ENCODE measurements around the gene SAXO1.
"Not testable (repeated sequence)": the region's sequence is repeated elsewhere in the genome, so short reads cannot be mapped to it uniquely, and the experiment has no call there.

Gene SAXO1

DNA sequence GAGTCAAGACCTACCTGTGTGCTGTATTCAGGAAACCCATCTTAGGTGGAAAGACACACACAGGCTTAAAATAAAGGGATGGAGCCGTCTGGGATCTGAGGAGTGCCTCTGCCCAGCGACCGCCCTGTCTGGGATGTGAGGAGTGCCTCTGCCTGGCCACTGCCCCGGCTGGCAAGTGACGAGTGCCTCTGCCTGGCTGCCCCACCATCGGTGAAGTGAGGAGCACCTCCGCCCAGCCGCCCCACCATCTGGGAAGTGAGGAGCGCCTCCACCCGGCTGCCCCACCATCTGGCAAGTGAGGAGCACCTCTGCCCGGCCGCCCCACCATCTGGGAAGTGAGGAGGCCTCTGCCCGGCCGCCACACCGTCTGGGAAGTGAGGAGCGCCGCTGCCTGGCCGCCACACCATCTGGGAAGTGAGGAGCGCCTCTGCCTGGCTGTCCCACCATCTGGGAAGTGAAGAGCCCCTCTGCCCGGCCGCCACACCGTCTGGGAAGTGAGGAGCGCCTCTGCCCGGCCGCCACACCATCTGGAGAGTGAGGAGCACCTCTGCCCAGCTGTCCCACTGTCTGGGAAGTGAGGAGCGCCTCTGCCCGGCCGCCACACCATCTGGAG is 33.7 kb downstream of the SAXO1 start:
- DNase-seq (ENCODE audit: low spot score) = no peak

DNA sequence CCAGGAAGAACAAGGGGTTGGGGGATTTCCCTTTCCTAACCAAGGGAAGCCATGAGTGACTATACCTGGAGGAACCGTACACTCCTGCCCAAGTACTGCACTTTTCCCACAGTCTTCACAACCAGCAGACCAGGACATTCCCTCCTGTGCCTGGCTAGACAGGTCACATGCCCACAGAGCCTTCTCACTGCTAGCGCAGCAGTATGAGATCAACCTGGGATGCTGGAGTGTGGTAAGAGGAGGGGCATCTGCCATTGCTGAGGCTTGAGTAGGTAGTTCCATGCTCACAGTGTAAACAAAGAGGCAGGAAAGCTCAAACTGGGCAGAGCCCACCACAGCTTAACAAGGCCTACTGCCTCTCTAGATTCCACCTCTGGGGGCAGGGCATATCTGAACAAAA is 35.9 kb downstream of the SAXO1 start:
- no peak for DNase-seq (ENCODE audit: low spot score)

DNA sequence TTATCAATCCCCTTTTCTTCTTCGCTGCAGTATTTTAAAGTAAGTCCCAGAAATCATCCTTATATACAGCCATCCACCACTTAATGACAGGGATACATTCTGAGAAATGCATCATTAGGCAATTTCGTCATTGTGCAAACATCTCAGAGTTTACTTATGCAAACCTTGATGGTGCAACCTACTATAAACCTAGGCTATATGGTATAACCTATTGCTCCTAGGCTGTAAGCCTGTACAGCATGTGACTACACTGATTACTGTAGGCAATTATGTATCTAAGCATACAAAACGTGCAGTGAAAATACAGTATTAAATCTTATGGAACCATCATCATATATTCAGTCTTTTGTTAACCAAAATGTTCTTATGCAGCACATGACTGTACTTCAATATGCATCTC is 36.8 kb downstream of the SAXO1 start:
- DNase-seq (ENCODE audit: low spot score) = no peak

DNA sequence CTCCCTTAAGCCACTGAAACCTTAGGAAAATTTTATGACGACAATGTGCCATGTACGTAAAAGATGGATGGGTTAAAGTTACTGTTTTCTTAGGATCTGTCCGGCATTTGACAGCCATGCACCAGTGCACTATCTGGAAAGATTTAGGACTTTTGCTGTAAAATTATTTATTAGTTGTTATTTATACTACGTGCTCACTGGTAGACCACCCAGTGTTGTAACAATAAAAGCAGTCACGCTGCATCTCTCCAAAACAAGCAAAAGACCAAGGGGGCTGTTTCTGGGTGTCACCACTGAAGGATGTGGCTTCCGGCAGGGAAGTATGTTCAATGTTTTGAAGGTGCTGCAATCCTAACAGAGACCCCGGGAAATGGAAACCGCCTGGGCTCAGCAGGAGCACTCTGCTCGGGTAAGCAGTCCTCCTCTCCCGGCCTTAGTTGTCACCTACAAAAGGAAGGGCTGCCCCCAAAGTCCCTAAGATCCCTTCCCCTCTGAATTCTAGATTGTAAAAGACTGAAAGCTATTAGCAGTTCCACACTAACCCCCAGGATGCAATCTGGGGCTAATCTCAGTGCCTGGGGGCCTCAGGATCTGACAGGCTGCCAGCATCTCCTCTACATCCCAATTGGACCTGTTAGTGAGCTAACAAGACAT is 38.6 kb downstream of the SAXO1 start:
- DNase-seq (ENCODE audit: low spot score) = no peak

DNA sequence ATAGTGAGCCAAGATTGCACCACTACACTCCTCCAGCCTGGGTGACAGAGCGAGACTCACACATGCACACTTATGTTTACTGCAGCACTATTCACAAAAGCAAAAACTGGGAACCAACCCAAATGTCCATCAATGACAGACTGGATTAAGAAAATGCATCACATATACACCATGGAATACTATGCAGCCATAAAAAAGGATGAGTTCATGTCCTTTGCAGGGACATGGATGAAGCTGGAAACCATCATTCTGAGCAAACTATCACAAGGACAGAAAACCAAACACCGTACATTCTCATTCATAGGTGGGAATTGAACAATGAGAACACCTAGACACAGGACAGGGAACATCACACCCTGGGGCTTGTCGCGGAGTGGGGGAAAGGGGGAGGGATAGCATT is 41.8 kb downstream of the SAXO1 start:
- DNase-seq (ENCODE audit: low spot score) = not testable (repeated sequence)

DNA sequence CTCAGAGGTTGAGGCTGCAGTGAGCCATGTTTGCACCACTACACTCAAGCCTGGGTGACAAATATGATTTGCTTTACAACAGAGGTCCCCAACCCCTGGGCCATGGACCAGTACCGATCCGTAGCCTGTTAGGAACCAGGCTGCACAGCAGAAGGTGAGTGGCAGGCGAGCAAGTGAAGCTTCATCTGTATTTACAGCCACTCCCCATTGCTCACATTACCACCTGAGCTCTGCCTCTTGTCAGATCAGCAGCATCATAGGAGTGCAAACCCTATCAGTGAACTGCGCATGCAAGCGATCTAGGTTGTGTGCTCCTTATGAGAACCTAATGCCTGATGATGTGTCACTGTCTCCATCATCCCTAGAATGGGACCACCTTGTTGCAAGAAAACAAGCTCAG is 42.5 kb downstream of the SAXO1 start:
- DNase-seq (ENCODE audit: low spot score) = no peak

DNA sequence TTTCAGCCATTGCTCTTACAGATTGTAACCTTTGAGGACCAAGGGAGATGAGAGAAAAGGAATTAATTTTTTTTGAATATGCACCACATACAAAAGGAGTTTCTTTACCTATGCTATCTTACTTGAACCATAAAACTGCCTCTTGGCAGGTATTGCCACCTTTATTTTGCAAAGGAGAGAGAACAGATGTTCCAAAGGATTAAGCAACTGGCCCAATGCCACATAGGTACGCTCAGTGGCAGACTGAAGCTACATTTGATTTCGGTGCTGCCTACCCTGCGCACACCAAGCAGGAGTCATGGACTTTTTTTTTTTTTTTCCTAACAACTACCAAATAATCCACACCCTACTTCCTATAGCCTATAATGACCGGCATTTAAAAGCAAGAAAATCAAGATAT is 43.1 kb downstream of the SAXO1 start:
- no peak for DNase-seq (ENCODE audit: low spot score)

DNA sequence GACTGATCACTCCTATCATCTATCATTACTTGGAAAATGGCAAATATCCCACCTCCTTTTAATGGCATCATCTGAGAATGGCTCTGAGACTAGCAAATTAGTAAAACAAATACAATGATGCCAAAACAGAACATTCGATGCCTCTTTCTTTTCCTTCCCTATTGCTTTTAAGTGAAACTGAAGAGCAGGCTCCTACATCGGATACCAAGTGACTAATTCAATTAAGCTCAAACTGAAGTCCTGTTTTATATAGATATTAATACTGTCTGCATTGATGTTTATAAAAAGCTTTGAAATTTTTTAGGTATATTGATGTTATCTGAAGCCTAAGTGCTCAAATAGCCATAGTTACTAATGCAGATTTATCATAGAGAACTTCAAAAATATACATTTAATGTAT is 43.9 kb downstream of the SAXO1 start:
- DNase-seq (ENCODE audit: low spot score) = no peak

DNA sequence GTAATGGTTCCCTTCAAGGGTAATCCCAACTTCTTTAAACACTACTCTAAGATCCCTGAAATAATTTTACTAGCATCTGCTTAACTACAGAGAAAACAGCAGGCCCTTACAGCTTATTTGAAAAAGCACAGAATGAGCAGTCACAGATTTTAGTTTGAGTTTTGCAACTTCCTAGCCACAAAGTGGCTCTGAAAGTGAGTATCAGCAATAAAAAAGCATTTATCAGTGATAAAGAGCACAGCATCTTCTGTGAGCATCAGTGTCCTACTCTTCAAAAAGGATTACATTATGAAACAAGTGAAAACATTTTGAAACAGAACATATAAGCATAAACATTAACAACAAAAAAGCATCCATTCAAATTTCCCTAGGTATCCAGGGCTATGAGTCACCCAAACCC is 45.0 kb downstream of the SAXO1 start:
- DNase-seq (ENCODE audit: low spot score) = no peak

DNA sequence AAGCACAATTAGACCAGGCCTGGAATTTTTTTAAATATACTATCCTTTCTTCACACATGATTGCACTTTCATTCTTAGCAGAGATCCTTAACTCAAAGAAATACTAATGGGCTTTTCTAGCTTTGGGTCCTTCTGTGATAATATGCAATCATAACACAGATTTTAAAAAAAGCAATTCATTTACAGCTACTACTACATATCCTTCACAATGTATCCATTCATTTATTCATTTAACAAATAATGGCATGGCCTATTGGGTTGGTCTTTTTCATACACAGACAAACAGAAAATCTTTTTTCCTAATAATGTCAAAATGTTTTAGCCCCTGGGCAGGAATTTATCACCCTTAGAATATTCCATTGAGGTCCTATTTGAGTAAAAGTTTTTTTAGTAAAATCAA is 47.0 kb downstream of the SAXO1 start:
- no peak for DNase-seq (ENCODE audit: low spot score)

DNA sequence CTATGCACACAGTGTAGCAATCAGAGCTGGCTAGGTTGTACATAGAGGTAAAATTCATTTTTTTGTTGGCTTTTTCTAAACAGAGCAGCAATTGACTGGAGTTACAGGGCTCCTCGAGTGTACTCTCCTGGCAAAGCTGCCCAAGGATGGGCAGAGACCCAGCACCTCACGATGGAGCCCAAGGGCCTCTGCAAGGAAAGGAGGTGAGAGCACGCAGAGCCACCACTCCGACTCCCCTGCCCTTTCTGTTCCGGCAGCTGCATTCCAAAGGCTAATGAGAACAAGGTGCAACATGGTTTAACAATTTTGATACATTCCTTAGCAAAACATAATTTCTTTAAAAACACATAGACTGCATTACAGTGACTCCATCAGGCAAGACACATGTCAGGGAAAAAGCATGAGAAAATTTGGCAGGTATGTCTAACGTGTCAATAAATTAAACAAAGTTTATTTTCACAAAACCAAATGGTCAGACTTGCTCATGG is 47.5 kb downstream of the SAXO1 start:
- DNase-seq (ENCODE audit: low spot score) = no peak

DNA sequence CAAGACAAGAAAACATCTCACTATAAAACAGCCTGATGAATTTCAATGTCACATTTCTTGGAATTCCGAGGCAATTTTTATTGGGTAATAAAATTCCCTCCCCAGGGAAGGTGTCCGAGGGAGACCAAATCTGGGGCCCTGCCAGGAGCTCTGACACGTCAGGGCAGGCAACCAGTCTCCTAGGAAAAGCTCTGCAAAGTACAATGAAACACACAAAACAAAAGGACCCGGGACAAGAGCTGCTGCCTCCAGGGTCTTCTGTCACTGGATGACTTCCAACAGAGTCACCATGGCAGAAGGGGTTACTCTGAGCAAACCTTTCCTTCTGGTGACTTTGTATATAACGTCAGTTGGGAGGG is 50.8 kb downstream of the SAXO1 start:
- no peak for DNase-seq (ENCODE audit: low spot score)

DNA sequence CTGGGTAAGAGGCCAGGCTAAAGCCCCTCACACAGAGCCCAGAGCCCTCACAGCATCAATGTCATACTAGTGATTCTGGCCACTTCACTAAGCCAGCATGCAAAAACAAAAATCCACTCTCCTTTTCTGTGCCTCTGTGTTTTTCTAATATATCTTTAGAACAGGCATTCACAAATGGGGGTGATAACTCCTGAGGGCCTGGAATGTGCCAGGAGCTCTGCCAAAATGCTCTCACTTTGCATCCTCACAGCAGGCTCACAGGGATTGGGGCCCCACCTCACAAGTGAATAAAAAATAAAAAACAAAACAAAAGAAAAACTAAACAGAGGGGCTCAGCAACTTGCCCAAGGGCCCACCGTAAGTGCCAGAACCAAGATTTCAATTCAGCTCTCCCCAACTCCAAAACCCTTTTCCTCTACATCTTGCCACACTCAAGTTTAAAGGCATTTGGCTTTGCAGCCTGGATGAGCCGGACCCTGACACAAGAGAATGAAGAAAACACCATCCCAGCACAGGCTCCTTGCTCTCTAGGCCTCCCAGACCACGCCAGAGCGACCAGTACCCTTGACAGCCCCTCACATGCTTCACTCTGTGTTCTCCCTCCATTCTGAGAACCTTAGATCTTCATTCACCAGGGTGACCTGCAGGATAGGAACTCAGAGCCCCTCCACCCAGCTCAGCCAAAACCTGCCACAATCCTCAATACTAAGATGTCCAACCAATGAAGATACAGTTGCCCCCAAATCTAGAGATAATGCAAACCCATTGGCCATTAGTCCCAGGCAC is 51.3 kb downstream of the SAXO1 start:
- DNase-seq (ENCODE audit: low spot score) = no peak

DNA sequence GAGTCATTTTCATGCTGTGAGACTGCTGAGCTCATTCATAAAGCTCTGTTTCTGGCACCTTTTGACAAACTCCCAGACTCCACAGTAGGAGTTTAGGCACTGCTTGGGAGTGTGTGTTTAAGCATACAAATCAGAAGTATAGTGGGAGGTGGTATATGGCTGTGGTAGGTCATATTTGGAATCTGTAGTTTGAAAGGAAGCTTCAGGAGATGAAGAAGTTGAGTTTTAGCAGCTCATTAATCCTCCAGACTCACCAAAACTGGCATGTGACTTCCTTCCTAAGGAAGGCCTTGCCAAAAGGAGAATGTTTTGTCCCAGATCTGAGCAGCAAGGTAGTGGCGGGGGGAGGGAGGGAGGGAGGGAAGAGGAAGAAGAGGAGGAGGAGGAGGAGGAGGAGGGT is 52.8 kb downstream of the SAXO1 start:
- no peak for DNase-seq (ENCODE audit: low spot score)

DNA sequence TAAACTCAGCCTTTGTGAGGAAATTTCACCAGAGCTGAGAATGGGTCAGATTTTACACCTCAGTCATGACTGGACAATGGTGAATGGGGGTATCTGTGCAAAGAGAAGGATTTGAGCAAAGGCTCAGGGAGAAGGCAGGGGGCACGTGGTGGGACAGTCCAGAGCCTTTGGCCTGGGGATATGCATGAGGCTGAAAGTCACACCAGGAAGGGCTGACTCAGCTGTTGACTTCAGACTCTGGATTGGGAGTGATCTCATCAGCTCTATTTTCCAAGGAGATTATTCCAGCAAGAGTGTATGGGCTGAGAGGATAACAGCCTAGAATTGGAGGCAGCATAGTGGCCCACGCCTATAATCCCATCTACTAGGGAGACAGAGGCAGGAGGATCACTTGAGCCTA is 53.6 kb downstream of the SAXO1 start:
- DNase-seq (ENCODE audit: low spot score) = no peak

DNA sequence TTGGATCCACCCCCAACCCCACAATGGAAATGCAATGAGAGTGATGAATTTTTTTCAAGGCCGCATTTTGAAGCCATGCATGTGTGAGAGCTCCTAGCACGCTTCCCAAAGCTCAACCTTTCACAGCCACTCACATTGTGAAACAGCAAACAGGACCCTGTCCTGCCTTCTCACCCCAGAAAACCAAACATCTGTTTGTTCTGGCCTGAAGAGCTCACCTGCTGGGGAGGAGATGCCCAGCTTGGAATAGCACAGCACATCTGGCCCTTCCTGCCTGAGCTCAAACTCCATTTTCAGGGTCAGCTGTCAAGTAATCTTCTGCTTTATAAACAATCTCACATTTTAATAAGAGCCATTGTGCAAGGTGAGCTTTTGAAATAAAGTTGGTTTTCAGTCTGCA is 54.8 kb downstream of the SAXO1 start:
- no peak for DNase-seq (ENCODE audit: low spot score)

DNA sequence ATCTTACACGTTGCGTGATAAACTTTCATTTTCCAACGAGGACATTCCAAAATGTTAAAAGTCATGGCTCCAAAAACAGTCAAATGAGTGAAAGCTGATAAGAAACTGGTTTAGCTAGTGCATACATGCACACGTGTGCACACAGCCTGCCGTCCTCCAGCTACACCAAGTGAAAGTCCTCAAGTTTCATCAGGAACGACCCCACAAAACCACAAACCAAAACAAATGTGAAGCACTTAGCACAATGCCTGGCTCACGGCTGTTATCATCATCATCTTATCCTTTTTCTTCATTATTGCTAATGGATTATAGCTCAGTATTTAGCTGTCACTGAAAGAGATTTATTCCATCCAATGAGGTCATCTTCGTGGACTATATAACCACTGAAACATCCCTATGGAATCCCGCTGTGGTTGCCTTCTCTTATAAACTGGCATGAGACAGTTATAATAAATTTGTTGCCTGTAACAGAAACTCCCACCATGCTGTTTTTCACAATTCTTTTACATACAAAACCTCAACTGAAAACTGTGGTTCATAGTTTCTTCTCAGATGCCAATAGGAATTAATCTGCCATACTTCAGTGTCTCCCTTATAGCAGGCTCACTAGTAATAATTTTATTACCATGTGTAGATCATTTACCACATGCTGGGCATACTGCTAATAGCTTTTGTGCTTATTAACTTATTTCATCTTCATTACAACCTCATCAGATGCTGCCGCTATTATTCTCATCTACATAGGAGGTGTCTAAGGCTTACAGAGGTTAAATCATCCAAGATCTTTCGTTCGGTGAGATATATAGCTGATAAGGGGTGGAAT is 56.1 kb downstream of the SAXO1 start:
- DNase-seq (ENCODE audit: low spot score) = no peak

DNA sequence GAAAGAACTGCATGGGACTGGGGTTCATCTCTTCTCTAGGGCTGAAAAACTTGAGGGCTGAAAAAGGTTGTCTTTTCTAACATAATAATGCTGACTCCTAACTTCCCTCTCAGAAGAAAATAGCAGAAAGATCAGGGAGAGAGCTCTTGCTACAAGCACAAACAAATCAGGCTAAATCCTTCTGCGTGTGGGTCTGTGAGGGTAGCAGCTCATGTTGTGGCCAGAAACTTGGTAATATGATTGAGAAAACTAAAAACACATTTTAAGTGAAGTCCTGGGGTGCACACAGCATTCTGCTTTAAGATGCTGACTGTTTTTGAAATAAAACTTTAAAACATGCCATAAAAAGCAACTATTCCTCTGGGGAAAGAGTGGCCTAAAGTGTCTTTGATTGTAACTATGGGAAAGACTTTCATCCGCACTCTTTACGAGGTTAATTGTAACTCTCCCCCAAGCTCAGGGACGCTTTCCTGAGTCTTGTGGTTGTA is 56.7 kb downstream of the SAXO1 start:
- no peak for DNase-seq (ENCODE audit: low spot score)

DNA sequence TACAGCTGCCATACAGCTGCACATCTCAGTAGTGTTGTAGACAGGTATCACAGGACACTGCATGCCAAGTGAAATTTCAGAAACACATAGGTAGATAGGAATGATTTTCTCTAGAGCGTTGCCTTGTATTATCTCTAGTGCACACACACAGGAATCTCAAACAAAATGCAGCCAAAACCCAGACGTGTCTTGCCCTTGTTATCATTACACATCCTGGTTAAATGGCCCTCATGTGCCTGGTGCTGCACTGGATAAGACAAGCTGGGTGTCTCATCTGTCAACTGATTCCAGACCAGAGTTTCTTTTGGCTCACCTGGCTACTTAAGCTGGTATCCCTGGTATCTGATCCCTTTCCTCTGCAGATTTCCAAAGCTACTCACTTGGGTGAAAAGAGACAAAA is 59.7 kb downstream of the SAXO1 start:
- DNase-seq (ENCODE audit: low spot score) = no peak

DNA sequence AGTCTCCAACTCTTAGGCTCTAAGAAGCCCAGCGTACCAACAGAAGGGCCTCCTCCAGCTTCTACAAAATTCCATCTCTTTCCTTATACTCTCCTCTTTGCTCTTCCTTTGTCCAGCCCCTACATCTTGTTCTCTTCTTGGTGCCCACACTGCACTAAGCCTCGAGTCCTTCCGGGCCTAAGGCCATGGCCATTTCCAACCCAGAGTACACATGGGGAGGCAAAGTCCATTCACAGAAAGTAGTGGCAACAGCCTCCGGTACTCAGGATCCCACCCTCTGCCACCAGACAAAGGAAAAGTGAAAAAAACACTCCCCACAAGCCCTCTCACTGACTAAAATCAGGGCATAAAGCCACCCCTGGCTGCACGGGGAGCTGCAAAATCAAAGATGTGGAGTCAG is 60.3 kb downstream of the SAXO1 start:
- no peak for DNase-seq (ENCODE audit: low spot score)

DNA sequence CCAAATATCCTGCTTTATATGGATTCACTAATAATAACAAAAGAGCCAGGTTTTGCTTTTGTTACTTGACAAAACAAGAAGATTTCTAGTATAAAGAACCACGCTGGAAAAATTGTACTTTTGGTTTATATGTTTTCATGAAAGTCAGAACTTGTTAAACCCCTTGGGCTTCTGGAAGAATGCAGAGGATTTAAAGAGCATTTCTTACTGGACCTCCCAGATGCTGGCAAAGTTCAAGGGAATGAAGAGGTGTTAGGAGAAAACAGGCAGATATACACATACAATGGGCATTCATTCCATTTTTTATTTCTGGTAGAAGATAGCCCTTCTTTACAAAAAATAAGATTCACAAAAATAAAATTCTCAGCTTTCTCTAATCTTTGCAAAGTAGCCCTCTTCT is 61.1 kb downstream of the SAXO1 start:
- no peak for DNase-seq (ENCODE audit: low spot score)

DNA sequence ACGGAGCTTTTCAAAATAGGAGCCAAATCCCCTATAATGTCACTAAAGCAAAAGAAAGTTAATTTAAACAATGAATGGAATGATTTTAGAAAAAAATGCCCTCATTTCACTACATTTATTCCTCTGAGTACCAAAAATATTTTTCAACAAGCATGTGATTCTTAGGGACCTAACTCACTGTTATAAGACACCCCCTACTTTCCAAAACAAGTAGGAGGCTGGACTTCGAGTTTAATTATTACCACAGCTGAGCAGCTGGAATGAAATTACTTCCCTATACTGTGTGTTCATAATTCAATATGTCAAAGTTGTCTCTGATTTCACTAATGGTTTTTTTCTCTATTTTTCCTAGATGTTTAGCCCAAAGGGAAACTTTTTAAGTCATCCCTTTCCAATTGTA is 61.6 kb downstream of the SAXO1 start:
- no peak for DNase-seq (ENCODE audit: low spot score)

Measured in NAMALWA (cell line).